Endothelial cell of umbilical vein (primary cell): ENCODE results near the gene BCAR1. TPM values are rescaled to one million over a fixed set of nuclear protein-coding genes. Genes with fewer than 3 reads are reported as not detected.
A peak's percentile ranks its signal among the peaks of the same experiment; 100 is the strongest.

Source experiments
- BruUV-seq: library from RNA; stranded (reverse); fragments of 400-500 nt; replicated peaks from 2 replicates; lab custom pipeline; 2021; lab: Mats Ljungman, UMichigan
- CTCF ChIA-PET: fragments of 300-600, 350-600 bp; sonication (Branson Sonifier 250); formaldehyde crosslinking; loops from one replicate; lab custom pipeline; 2021; ENCODE audit warnings: antibody characterized with exemption, inconsistent platforms; lab: Charles Lee
- POLR2A ChIA-PET: fragments of 300-600, 350-600 bp; sonication (Branson Sonifier 250); formaldehyde crosslinking; loops from one replicate; lab custom pipeline; 2021; ENCODE audit warnings: antibody characterized with exemption, inconsistent platforms; lab: Charles Lee
- DNase-seq: peaks from one replicate; pipeline ENCODE4 v3.0.0-alpha.2; 2011; ENCODE audit warnings: low read depth, low spot score
- FAIRE-seq: peaks from 2 replicates; lab custom pipeline; 2011; peaks lifted over from hg19 to GRCh38; lab: Jason Lieb, UNC
- H2AFZ ChIP-seq: 2 replicates; pipeline ENCODE4 v1.6.0; 2012; ENCODE audit warnings: low read depth, low read length, control low read depth, inconsistent platforms
- H3K27ac ChIP-seq: 2 replicates; pipeline ENCODE4 v1.5.1; 2011; ENCODE audit warnings: low read depth, mild to moderate bottlenecking, control low read depth, low read length, moderate library complexity; ENCODE audit not compliant: insufficient read depth
- H3K27me3 ChIP-seq, 2 experiments: 2 replicates each; pipeline versions ENCODE4 v1.6.0 to v1.6.1; 2011; ENCODE audit warnings: low read length in 2 of 2, mixed read lengths in 1 of 2; ENCODE audit not compliant: control insufficient read depth in 2 of 2, insufficient read depth in 2 of 2
- H3K36me3 ChIP-seq, 2 experiments: 2 replicates in 1 of 2; 3 replicates in 1 of 2; pipeline ENCODE4 v1.5.1; 2011; ENCODE audit warnings: low read length in 2 of 2, mild to moderate bottlenecking in 1 of 2, moderate library complexity in 1 of 2; ENCODE audit not compliant: control insufficient read depth in 2 of 2, insufficient read depth in 2 of 2; ENCODE audit errors: extremely low read depth in 1 of 2
- H3K4me1 ChIP-seq: 3 replicates; pipeline ENCODE4 v1.5.1; 2011; ENCODE audit warnings: mild to moderate bottlenecking, low read length; ENCODE audit not compliant: control insufficient read depth, insufficient read depth; ENCODE audit errors: extremely low read depth
- H3K4me2 ChIP-seq: 2 replicates; pipeline ENCODE4 v1.6.1; 2011; ENCODE audit warnings: low read length, control low read depth, mixed read lengths; ENCODE audit not compliant: insufficient read depth
- H3K4me3 ChIP-seq, 3 experiments: fragments of 200-600 bp in 1 of 3; sonication (generic), shearing (Covaris generic) in 1 of 3; replicated peaks in 1 of 3; 2 replicates each; pipeline ENCODE4 v1.5.1; 2011 to 2016; ENCODE audit warnings: control low read depth in 3 of 3, low read length in 3 of 3, mild to moderate bottlenecking in 2 of 3, inconsistent platforms in 1 of 3, low read depth in 1 of 3, moderate library complexity in 1 of 3; ENCODE audit not compliant: insufficient read depth in 1 of 3
- H3K79me2 ChIP-seq: 2 replicates; pipeline ENCODE4 v1.6.0; 2012; ENCODE audit warnings: low read length, inconsistent platforms; ENCODE audit not compliant: control insufficient read depth, insufficient read depth
- H3K9ac ChIP-seq: replicated peaks from 2 replicates; pipeline ENCODE3; 2011; ENCODE audit warnings: low read length, control low read depth; ENCODE audit not compliant: insufficient read depth; ENCODE audit errors: extremely low read depth
- H3K9me1 ChIP-seq: replicated peaks from 3 replicates; pipeline ENCODE4 v1.6.0; 2011; ENCODE audit warnings: mild to moderate bottlenecking, low read length; ENCODE audit not compliant: control insufficient read depth, insufficient read depth; ENCODE audit errors: extremely low read depth
- H3K9me3 ChIP-seq: replicated peaks from 2 replicates; pipeline ENCODE4 v1.5.1; 2012; ENCODE audit warnings: low read length, inconsistent platforms; ENCODE audit not compliant: control insufficient read depth, insufficient read depth
- H4K20me1 ChIP-seq: replicated peaks from 2 replicates; pipeline ENCODE3; 2011; ENCODE audit warnings: mild to moderate bottlenecking, low read length; ENCODE audit not compliant: control insufficient read depth, insufficient read depth; ENCODE audit errors: extremely low read depth
- CTCF ChIP-seq, 2 donors: IDR thresholded peaks; 1 replicate in 1 of 2; 2 replicates in 1 of 2; pipeline ENCODE4 v1.5.1; 2011; ENCODE audit warnings: low read length in 2 of 2, mild to moderate bottlenecking in 2 of 2, moderate library complexity in 2 of 2, control low read depth in 1 of 2, inconsistent platforms in 1 of 2, low read depth in 1 of 2; ENCODE audit not compliant: insufficient read depth in 1 of 2; ENCODE audit errors: extremely low read depth in 1 of 2
- EZH2 ChIP-seq: IDR thresholded peaks from 2 replicates; pipeline ENCODE4 v1.6.1; 2012; ENCODE audit warnings: borderline replicate concordance, low read depth, mild to moderate bottlenecking, moderate library complexity, low read length, inconsistent platforms; ENCODE audit not compliant: severe bottlenecking
- FOS ChIP-seq: IDR thresholded peaks from 2 replicates; pipeline ENCODE4 v1.6.1; 2011; ENCODE audit warnings: mild to moderate bottlenecking, low read length, moderate library complexity, borderline replicate concordance; ENCODE audit not compliant: insufficient read depth
- GATA2 ChIP-seq: IDR thresholded peaks from 2 replicates; pipeline ENCODE4 v1.7.0; 2011; ENCODE audit warnings: low read depth, mild to moderate bottlenecking, moderate library complexity, mixed read lengths, low read length; ENCODE audit not compliant: insufficient read length, insufficient read depth
- JUN ChIP-seq: IDR thresholded peaks from 2 replicates; pipeline ENCODE4 v1.6.1; 2011; ENCODE audit warnings: borderline replicate concordance, low read depth; ENCODE audit not compliant: insufficient read length, insufficient read depth
- MAX ChIP-seq: IDR thresholded peaks from 2 replicates; pipeline ENCODE4 v1.6.1; 2011; ENCODE audit not compliant: insufficient read depth, insufficient read length
- MYC ChIP-seq: IDR thresholded peaks from one replicate; pipeline ENCODE4 v1.6.1; 2011; ENCODE audit warnings: mild to moderate bottlenecking, low read depth, low read length
- POLR2A ChIP-seq: IDR thresholded peaks from 2 replicates; pipeline ENCODE4 v1.6.1; 2012; ENCODE audit warnings: low read depth, mild to moderate bottlenecking, control low read depth, low read length
- POLR2AphosphoS5 ChIP-seq: IDR thresholded peaks from 2 replicates; pipeline ENCODE4 v1.6.1; 2012; ENCODE audit warnings: low read depth, mild to moderate bottlenecking, control low read depth, low read length, moderate library complexity; ENCODE audit not compliant: insufficient read depth
- dilution Hi-C: fragments of 300-500 bp; cut with MboI; formaldehyde crosslinking; loops from one replicate; pipeline ENCODE4 v1.15.0; 2019; ENCODE audit warnings: low sequenced_read_pairs; ENCODE audit not compliant: extremely low pct_ligation_motif_present
- intact Hi-C: fragments of 100-400 bp; cut with micrococcal nuclease; formaldehyde crosslinking; loops from one replicate; pipeline ENCODE4 v1.10.0; 2022
- polyA plus RNA-seq, 4 experiments: library from polyadenylated mRNA; depleted of rRNA in 3 of 4; stranded (reverse) in 3 of 4; unstranded in 1 of 4; fragments of >200 nt; gene quantifications; 2 replicates each; pipeline versions ENCODE4 v1.2.1 to v1.2.3, GENCODE V29; 2011 to 2012; ENCODE audit warnings: missing spikeins in 1 of 4
- total RNA-seq: library from RNA; stranded (reverse); gene quantifications from 2 replicates; pipeline ENCODE4 v1.2.3, GENCODE V29; 2021

Gene BCAR1
- total and polyA plus RNA-seq, 2 donors (not counting 3 experiments of a cell fraction or from before 2014, with no cell fraction given) = 171 to 267 TPM

- peak overlapping the region; percentile 94 for H3K9ac ChIP-seq
- no TSS peak for BruUV-seq
- no peak for TF ChIP-seq CTCF (IDR thresholded peaks at IDR 0.05; ENCODE audit: extremely low read depth in 1 of 2, insufficient read depth in 1 of 2, low read depth in 1 of 2, low read length in 2 of 2)
- peak; percentile 52 for TF ChIP-seq FOS
- H3K4me3 ChIP-seq = peak overlapping the region; percentile 82 to 89 (median 88)
- intact Hi-C loops = loop anchor here (1.0 kb wide), 1 partner anchor 11 kb away; no protein-coding TSS in a partner anchor
- peaks cover 68% of the 10 kb centered on the region for H3K79me2 ChIP-seq
- DNase-seq (no peak), FAIRE-seq (peak; percentile 85)
- peaks cover 49% of the 10 kb centered on the region for H3K4me1 ChIP-seq
- dilution Hi-C loops = no loop called here
- H3K9me3 ChIP-seq = no peaks in the 10 kb centered on the region
- ChIA-PET CTCF (interaction anchor here (0.6 to 3.2 kb wide), 3 partner anchors 11 to 121 kb away, joined by 3 to 16 read pairs (median 6); no protein-coding TSS in a partner anchor), POLR2A (interaction anchor here (1.0 to 2.5 kb wide), 3 partner anchors 13 to 121 kb away, joined by 3 to 8 read pairs (median 6); no protein-coding TSS in a partner anchor)
- H2AFZ ChIP-seq = no peak overlapping the region
- H3K27me3 ChIP-seq = no peaks in the 10 kb centered on the region
- H3K27ac ChIP-seq = peak overlapping the region; percentile 93
- H3K4me2 ChIP-seq = peak overlapping the region; percentile 89
- no peaks in the 10 kb centered on the region for H3K9me1 ChIP-seq
- no peaks in the 10 kb centered on the region for H4K20me1 ChIP-seq
- H3K36me3 ChIP-seq = peaks cover 2 to 5% of the 10 kb centered on the region in 2 experiments
Observed at GRCh38 chr16:75263963-75264445, 12.6 kb upstream of the BCAR1 start.

- H3K9me1 ChIP-seq = no peaks in the 10 kb centered on the region
- ChIA-PET POLR2A (interaction anchor here (1.0 to 2.5 kb wide), 3 partner anchors 13 to 122 kb away, joined by 3 to 8 read pairs (median 6); no protein-coding TSS in a partner anchor), CTCF (interaction anchor here (1.7 to 3.2 kb wide), 3 partner anchors 10 to 122 kb away, joined by 5 to 16 read pairs (median 6); no protein-coding TSS in a partner anchor)
- TF ChIP-seq FOS (no peak), EZH2 (no peak), MYC (no peak), POLR2A (no peak), GATA2 (no peak), MAX (no peak), JUN (no peak), CTCF (IDR thresholded peaks at IDR 0.05; ENCODE audit: extremely low read depth in 1 of 2, insufficient read depth in 1 of 2, low read depth in 1 of 2, low read length in 2 of 2) (no peak), POLR2AphosphoS5 (no peak)
- H3K27ac ChIP-seq = peak overlapping the region; percentile 93
- H3K9ac ChIP-seq = peak overlapping the region; percentile 9
- no peaks in the 10 kb centered on the region for H4K20me1 ChIP-seq
- H3K27me3 ChIP-seq = no peaks in the 10 kb centered on the region
- H2AFZ ChIP-seq = no peak overlapping the region
- intact Hi-C loops (no loop called here), dilution Hi-C loops (no loop called here)
- no peaks in the 10 kb centered on the region for H3K9me3 ChIP-seq
- FAIRE-seq (no peak), DNase-seq (no peak)
- H3K4me1 ChIP-seq = peaks cover 55% of the 10 kb centered on the region
- no TSS peak for BruUV-seq
- peaks cover 2 to 5% of the 10 kb centered on the region in 2 experiments for H3K36me3 ChIP-seq
- H3K4me3 ChIP-seq = peak overlapping the region in 2 of 3 experiments; percentile 82 to 89
- peak overlapping the region; percentile 89 for H3K4me2 ChIP-seq
- H3K79me2 ChIP-seq = peaks cover 74% of the 10 kb centered on the region
Observed at GRCh38 chr16:75263291-75263962, 12.0 kb upstream of the BCAR1 start.
